Activated CD4-positive, alpha-beta T cell treated with anti-CD3 and anti-CD28 coated beads, Interleukin-2, amount 50 U/mL, for 1 hour (primary cell): ENCODE data around the gene ADGRL1.
A peak's percentile ranks its signal among the peaks of the same experiment; 100 is the strongest.
"Not testable (repeated sequence)": the region's sequence is repeated elsewhere in the genome, so short reads cannot be mapped to it uniquely, and the experiment has no call there.

Source experiments
- DNase-seq: peaks from one replicate; pipeline ENCODE4 v3.0.0-alpha.2; 2020

ADGRL1 gene

DNA sequence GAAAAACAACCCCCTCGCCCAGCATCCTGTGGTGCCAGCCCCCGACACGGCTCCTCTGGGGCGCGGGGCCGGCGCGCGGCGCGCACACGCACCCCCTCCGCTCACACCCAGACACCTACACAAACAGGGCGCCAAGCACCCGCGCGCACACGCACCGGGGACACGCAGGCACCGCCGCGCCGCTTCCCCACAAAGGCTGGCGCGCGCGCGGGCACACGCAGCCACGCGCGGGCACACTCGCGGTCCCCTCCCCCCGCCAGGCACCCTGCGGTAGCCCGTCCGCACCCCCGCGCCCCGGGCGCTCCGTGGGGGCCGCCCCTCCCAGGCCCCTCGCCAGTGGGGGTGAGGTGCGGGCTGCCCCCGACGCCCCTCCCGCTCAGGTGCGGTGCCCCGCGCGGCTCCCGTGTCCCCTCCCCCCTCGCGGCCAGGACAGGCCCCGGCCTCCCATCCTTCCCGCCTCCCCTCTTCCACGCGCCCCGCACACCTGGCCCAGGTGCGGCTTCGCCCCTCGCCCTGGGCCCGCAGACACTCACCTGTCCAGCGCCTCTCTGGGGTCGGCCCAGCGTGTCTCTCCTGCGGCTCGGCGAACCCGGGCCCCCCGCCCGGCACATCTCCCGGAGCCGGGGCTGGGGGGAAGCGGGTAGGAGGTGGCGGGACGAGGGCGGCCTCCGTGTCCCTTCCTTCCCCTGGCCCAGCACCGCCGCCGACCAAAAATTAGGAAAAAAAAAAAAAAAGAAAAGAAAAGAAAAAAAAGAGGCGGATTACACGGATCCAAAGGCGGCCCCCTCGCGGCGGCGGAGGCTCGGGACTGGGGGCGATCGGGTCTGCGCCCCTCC lies at the start of gene ADGRL1:
ADGRL1 (minus strand) TSS at position 718 of the 836 bp plus-strand sequence. CDS start 22,567 bp downstream, outside the sequence.
- DNase-seq: peak; percentile 36

DNA sequence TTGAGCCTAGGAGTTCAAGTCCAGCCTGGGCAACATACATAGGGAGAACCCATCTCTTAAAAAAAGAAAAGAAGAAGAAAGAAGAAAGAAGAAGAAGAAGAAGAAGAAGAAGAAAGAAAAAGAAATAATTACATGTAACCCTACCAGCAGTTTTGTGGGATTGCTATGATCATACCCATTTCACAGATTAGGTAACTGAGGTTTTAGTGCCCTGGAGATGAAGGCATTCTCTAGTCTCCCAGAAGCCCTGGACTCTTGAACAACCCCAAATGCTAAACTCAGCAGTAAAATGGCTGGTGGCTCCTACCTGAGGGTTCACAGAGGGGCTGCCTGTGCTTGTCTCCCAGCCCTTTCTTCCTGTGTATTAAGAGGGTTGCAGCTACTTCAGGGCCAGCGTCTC lies 49.3 kb upstream of the ADGRL1 start:
- not testable (repeated sequence) for DNase-seq

DNA sequence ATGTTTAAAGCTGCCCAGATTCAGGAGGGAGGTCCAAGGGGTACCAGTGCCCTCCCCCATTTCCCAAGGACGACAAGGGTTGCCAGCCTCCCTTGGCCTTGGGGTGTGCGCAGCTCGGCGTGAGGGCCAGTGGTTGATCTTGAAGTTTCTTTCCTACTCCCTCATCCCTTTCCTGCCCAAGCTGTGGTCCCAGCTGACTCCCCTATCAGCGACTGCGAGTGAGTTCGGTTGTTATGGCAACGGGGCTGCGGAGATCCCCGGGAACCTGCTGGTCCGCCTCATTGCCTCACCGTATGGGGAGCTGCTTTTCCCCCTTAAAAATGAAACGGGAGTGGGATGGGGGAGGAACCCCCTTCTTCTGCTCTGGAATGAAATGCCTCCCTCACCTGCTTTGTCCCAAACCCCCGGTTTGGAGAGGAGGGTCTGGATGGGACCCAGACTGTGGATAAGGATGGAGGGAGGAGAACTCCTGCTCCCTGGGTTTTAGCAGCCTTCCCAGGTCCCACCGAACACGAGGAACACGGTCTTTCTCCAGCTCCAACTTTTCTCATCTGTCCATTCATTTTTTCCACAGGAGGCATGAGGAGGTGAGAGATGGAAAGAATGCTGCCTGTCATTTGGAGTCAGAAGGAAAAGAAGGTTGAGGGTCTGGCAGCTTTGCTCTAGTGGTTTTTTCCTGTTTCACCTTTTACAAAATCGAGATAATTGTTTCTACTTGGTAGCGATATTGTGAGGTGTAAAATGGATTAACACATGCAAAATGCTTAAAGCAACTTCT lies 48.0 kb upstream of the ADGRL1 start:
- DNase-seq: not testable (repeated sequence)

DNA sequence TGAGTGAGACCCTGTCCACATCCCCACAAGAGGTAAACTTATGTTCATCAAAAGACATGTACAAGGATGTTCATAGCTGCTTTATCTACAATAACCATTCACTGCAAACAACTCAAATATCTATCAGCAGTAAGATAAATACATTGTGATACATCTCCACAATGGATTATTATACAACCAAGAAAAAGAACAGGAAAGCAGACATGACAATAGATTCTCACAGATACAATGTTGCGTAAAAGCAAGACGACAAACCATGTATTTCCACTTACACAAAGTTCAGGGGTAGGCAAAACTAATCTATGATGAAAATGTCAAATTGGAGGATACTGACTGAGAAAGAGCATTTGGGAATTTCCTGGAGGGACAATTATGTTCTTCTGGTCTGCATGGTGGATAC lies 46.2 kb upstream of the ADGRL1 start:
- not testable (repeated sequence) for DNase-seq

DNA sequence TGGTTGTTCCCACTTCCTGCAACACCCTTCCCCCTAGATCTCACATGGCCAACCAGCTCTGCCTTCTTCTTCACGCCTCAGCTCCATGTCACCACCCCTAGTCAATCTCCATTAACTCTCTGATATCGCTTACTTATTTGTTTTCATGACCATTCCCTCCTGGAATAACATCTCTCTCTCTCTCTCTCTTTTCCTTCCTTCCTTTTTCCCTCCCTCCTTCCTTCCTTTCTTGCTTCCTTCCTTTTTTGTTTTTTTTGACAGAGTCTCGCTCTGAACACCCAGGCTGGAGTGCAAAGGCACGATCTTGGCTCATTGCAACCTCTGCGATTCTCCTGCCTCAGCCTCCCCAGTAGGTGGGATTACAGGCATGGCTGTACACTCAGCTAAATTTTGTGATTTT lies 44.9 kb upstream of the ADGRL1 start:
- no peak for DNase-seq

DNA sequence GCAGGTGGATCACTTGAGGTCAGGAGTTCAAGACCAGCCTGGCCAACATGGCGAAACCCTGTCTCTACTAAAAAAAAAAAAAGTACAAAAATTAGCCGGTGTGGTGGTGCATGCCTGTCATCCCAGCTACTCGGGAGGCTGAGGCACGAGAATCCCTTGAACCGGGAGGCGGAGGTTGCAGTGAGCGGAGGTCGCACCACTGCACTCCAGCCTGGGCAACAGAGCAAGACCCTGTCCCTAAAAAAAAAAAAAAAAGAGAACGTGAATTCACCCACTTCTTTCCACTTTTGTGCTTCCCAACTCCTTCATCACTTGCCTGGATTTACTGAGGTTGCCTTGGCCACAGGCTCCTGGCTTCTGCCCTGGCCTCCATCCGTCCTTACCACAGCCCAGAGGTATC lies 44.3 kb upstream of the ADGRL1 start:
- not testable (repeated sequence) for DNase-seq

DNA sequence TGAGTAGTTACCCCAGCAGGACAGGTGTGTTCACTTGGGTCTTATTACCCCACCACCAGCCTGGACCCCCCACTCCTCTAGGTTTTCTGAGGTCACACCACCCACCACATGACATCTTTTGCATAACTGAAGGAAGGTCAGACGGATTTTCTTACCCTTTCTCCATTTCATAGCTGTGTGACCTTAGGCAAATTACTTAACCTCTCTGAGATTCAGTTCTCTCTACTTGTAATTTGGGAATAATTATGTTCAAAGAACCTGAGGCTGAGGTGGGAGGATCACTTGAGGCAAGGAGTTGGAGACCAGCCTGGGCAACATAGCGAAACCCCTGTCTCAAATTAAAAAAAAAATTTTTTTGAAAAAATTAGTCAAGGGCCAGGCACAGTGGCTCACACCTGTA lies 43.9 kb upstream of the ADGRL1 start:
- DNase-seq: not testable (repeated sequence)

DNA sequence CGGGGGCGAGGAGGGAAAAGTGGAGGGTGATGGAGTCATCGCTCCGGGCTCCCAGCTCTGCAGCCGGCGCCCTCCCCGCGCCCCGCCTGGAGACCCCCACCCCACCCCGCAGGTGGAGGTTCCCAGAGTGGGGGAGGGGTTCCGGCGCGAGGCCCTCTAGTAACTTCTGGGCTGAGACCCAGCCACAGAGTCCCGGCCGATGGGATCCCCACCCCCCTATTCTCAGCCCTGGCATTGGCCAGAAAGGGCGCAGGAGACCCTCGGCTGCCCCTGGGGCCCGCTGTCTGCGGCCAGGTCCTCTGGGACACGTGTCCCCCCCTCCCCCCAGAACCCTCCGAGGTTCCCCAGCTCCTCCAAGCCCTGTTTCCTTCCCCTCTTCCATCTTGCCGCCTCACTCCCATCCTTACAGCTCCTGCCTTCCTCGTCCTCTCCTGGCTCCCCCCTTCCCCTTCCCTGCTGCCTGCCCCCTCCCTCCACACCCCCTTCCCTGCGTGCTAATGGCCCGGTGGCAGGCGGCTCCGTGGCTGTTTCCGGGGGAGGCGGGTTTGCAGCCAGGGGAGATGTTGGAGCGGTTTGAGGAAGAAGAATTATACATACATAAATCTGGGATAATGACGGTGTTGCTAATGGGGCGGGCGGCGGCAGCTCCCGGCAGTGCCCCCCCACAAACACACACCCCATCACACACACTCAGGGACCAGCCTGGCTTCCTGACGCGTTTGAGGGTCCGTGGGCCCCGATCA lies 43.2 kb upstream of the ADGRL1 start:
- DNase-seq: not testable (repeated sequence)

DNA sequence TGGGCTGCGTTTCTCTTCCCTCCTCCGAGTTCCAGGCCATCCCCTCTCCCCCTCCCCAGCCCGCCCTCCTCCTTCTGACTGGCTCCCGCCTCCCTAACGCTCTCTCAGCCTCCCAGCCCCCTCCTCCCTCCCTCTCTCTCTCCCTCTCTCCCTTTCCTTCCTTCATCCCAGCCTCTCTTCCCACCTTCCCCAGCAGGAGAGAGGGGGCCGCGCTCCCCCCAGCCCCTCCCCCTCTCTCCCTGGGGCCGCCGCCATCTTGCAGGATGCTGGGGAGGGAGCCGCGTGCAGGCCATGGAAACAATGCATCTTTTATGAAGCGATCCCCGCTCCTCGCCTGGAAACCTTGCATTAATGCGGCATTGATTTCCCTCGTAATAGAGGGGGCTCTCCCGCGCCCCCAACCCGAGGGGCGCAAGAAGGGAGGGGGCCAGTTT lies 42.6 kb upstream of the ADGRL1 start:
- DNase-seq: peak; percentile 30

DNA sequence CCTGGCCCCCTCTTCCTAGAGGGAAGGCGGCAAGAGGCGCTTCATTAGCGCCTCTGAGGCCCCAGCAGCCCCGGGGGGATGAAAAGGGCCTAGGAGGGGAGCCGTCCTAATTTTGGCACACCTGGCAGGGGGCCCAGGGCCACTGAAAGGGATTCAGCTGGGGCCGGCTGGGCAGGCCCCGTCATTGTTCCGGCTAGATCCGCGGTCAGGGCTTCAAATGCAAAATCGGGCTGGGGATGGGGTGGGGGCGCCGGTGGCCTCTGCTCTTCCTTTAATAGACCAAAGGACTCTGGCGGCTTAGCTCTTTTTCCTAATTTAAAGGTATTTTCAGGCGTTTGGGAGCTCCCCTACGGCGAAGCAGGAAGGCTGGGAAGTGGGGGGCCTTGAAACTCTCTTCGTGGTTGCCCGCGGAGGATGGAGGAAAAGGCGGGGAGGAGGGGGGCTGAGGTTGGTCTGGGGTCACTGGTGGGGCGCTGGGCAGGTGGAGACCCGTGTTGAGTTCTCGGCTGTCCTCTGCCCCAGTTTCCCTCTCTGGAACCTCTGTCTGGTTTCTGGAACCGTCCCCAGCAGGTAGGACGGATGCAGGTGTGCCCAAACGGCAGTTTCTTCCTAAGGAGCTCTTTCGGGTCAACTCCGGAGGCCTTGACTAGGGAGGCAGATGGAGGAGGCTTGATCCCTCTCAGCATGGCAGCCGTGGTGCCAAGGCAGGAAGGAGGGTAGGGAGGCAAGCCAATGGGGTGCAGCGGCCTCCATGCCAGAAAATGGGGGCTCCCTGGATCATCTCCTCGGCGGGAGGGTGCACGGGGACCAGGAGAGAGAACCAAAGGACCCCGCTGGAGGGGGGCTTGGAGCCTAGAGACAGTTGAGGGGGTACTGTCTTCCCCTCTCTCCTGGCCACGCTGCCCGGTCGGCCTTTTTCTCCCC lies 41.8 kb upstream of the ADGRL1 start:
- not testable (repeated sequence) for DNase-seq

DNA sequence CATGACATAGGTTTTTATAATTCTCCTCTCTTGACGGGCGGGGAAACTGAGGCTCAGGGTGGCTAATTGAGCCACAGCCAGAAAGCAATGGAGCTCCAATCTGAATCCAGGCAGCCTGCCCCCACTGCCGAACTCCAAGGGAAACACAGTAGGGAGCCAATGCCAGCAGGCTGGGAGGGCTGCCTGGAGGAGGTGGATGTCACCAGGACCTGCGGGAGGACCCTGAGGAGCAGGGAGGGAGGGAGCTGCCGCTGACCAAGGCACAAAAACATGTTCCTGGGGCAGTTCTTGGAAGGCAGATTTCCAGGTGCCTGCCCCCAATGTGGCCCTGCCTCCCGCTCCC lies 41.2 kb upstream of the ADGRL1 start:
- not testable (repeated sequence) for DNase-seq

DNA sequence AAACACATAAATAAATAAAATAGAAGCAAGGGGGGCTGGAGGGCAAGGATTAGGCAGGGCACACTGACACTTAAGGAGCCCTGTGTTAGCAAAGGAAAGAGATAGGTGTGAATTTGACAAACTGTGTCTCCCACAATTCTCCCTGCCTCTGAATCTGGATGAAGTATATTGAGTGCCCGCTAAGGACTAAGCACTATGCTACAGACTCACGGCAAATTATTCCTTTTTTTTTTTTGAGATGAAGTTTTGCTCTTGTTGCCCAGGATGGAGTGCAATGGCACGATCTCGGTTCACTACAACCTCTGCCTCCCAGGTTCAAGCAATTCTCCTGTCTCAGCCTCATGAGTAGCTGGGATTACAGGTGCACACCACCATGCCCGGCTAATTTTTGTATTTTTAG lies 38.4 kb upstream of the ADGRL1 start:
- not testable (repeated sequence) for DNase-seq

DNA sequence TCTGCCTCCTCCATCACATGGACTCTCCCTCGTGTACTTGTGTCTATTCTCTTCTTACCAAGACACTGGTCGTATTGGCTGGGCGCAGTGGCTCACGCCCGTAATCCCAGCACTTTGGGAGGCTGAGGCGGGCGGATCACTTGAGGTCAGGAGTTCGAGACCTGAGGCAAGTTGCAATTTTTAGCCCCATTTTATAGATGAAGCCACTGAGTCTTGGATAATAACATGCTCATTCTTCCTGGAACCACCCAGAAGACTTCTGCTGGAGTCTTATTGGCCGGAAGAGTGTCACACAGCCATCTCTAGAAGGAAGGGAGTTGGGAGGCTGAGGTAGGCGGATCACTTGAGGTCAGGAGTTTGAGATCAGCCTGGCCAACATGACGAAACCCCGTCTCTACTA lies 37.7 kb upstream of the ADGRL1 start:
- not testable (repeated sequence) for DNase-seq

DNA sequence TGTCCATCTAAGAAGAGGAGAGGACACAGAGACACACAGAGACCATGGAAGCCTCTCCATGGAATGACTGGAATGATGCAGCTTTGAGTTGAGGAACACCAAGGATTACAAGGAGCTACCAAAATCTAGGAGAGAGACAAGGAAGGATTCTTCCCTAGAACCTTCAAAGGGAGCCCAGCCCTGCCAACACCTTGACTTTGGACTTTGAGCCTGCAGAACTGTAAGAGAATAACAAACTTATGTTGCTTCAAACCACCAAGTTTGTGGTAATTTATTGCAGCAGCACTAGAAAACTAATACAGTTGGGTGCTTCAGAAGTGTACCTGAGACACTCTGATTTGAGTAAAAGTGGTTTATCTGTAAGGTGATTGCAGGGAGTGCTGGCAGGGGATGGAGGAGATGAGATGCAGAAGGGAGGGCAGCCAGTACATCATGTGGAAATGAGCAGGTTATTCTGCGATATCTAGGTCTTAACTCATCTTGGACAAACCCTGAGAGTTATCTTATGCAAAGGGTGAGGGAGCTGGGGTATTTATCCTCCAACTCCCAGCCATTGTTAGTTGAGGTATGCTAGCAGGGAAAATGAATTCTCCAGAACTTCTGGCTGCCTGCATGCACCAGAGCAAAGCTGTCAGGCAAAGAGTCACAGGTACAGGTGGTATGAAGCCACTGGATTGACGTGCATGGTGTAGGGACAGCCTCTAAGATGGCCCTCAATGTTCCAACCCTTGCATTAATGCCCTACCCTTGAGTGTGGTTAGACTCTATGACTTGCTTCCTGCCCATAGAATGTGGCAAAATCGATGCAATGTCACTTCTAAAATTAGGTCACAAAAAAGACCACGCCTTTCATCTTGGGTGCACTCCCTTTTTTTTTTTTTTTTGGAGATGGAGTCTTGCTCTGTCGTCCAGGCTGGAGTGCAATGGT lies 31.3 kb upstream of the ADGRL1 start:
- DNase-seq: no peak

DNA sequence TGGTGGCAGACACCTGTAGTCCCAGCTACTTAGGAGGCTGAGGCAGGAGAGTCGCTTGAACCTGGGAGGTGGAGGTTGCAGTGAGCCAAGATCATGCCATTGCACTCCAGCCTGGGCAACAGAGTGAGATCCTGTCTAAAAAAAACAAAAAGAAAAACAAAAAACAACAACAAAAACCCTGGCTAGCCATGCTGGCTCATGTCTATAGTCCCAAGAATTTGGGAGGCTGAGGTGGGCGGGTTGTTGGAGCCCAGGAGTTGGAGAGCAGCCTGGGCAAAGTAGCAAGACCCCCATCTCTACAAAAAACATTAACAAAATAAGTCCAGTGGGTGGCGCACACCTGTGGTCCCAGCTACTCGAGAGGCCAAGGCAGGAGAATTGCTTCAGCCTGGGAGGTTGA lies 27.0 kb upstream of the ADGRL1 start:
- not testable (repeated sequence) for DNase-seq

DNA sequence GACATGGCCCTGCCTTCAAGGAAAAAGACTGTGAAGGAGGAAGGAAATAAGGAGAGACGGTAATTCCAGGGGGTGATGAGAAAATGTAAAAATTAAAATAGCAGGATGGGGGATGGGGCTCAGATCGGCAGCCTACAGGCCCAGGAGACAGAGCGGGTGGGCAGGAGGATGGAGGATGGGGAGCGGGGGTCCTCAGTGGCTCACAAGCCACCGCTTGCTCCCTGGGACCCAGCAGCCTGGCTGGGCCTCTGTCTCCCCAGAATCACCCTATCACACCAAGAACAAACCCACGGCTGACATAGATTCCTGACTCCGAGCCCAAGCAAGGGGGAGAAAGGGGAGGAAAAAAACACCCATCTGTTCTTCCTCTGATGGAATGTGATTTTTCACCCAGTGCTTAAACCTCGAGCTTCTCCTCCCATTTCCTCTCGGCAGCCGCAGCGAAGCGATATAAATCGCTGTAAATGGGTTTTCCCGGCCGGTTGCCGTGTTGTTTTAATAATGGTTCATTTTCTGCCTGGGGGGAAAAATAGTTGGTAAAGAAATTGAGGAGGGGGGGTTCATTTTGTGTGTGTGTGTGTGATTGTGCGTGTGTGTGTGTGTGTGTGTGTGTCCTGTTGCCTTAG lies 22.6 kb upstream of the ADGRL1 start:
- DNase-seq: not testable (repeated sequence)

DNA sequence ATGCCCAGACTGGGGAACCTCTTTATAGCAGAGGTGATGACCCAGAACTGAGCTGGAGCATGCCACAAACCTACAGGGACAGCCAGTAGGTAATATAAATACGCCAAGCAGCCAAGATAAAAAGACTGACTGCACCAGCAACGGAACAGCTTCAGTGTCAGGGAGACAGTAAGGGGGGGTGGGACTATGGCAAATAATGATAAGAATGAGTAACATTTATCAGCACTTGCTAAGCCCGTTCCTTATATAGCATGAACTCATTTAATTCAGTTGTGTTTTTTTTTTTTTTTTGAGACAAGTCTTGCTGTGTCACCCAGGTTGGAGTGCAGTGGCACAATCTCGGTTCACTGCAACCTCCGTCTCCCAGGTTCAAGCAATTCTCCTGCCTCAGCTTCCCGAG lies 20.5 kb upstream of the ADGRL1 start:
- not testable (repeated sequence) for DNase-seq

DNA sequence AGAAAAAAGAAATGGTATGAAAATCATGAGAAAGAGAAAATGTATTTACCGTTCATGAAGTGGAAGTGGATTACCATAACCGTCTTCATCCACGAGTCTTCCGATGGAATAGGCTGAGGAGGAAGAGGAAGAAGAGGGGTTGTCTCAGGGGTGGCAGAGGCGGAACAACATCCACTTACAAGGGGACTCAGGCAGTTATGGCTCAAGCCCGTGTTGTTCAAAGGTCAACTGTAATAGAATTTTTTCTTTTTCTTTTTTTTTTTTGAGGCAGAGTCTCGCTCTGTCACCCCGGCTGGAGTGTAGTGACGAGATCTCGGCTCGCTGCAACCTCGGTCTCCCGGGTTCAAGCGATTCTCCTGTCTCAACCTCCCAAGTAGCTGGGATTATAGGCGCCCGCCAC lies 16.9 kb upstream of the ADGRL1 start:
- no peak for DNase-seq

DNA sequence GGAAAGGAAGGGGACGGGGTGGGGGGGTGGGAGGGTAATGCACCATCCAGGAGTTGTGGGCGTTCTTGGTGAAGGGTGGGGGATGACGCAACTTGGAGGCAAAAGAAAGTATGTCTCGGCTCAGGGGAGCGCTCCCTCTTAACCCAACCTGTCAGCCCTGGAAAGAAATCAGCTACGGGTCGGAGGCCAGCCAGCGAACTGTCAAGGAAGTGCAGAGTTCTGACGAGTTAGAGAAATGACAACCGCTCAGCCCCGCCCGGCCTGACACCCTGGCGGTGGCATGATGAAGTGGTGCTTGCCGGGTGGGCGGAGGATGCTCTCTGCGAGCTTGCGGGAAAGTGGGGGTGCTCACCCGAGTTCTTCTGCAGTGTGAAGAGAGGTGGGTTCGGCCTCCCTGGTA lies 15.4 kb upstream of the ADGRL1 start:
- DNase-seq: peak; percentile 65

DNA sequence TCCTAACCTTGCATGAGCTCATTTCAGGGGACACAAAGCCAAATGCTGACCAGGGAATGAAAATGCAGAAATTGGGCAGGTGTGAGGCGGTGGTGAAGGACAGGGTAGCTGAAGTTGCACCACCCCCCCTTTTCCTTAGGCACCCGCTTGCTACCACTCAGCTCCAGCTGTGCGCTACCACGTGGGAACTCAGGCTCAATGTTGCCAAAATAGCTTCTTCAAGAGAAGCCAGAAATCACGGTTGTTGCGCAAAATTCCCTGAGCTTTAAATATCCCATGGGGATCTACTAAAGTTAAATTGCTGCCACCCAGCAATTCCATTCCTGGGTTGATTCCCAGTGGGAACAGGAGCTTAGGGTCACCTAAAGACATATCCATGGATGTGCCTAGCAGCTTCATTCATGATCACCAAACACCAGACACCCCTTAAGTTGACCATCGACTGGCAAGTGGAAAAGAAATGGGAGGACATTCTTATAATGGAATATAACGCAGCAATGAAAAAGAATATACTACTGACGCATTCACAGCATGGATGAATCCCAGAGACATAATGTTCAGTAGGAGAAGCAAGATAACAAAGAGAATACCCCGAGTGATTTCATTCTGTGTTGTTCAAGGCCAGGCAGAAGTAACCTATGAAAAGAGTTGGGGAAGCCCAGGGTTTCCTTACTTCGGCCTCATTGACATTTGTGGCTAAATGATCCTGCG lies 12.8 kb upstream of the ADGRL1 start:
- no peak for DNase-seq
